Fibroblast of upper back skin (primary cell): ENCODE results near the gene TSSK3.

Experiments
- DNase-seq: peaks from one replicate; pipeline ENCODE4 v3.0.0-alpha.2; 2013

Gene TSSK3, protein sequence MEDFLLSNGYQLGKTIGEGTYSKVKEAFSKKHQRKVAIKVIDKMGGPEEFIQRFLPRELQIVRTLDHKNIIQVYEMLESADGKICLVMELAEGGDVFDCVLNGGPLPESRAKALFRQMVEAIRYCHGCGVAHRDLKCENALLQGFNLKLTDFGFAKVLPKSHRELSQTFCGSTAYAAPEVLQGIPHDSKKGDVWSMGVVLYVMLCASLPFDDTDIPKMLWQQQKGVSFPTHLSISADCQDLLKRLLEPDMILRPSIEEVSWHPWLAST

GRCh38 chr1:32362474-32363313 lies at the start of gene TSSK3, which contains the start of gene FAM229A:
TSSK3 (plus strand) TSS chr1:32362539; CDS start chr1:32362702, 163 bp downstream.
FAM229A (minus strand) TSS chr1:32362485; CDS start chr1:32362091, 394 bp downstream.
- no peak for DNase-seq

- no peak for DNase-seq
Measured at GRCh38 chr1:32316903-32317277, 45.4 kb upstream of the TSSK3 start.

- no peak for DNase-seq
Measured at GRCh38 chr1:32318127-32318869, 44.0 kb upstream of the TSSK3 start.

- no peak for DNase-seq
Measured at GRCh38 chr1:32321712-32322291, 40.5 kb upstream of the TSSK3 start.

DNA sequence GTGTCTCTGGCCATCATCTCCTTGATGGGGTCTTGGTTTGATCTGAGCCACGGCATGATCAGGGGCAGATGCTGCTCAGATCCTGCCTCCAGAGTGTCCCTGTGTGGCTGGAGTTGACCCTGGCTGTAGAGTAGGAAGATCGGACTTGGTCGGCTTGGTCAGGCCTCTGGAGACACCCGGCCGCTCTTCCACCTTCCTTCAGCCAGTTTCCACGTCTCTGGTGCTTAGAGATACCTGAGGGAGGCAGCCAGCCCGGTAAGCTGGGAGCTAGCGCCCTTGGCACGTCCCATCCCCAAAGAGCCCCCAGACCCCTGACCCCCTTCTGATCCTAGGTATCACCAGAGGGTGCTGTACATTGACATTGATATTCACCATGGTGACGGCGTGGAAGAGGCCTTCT lies 35.1 kb upstream of the TSSK3 start:
- no peak for DNase-seq

GRCh38 chr1:32329931-32330466 lies 32.3 kb upstream of the TSSK3 start:
- no peak for DNase-seq

DNA sequence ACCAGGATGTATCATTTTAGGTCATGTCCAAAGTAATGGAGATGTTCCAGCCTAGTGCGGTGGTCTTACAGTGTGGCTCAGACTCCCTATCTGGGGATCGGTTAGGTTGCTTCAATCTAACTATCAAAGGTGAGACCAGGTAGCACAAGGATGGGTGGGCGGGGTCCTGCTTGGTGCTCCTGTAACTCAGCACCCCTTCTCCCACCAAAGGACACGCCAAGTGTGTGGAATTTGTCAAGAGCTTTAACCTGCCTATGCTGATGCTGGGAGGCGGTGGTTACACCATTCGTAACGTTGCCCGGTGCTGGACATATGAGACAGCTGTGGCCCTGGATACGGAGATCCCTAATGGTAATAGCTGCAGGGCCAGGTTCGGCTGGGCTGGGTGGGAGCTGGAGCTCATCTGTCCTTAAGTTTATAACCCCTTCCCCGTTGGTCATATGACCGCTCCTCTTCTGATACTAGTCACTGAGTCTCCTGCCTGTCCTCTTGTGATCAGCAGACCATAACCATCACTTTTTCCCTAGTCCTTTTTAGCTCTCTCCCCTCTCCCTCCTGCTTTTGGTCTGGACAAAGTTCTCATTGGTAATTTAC lies 31.7 kb upstream of the TSSK3 start:
- no peak for DNase-seq

- no peak for DNase-seq
Measured at GRCh38 chr1:32331549-32331948, 30.8 kb upstream of the TSSK3 start.

DNA sequence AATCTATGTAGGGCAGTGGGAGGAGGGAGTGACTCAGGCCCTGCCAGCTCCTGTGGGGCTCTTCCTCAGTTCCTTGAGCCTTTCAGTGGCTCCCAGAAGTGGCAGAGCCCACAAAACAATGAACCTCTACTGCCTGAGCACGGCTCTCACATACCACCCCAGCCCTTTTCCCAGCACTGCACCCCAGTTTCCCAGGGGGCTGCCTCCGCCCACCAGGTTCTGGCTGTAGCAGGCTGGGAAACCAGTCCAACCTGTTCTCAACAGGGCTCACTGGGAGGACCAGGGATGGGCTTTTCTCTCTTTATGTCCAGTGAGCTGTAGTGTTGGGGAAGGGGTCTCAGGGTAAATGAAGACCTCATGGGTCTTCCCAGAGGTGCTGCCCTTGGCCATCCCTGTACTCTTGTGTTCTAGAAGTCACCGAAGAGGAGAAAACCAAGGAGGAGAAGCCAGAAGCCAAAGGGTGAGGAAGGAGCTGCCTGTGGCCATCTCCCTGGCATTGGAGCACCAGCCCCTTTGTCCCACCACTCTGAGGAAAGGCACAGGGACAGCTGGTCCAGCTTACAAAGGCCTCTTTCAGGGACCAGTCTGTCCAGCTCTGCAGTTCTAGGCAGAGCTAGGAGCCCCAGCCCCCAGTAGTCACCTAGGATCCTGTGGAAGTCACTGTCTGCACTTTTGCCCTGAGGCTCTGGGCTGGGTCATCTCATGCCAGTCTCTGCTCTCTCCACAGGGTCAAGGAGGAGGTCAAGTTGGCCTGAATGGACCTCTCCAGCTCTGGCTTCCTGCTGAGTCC lies 29.9 kb upstream of the TSSK3 start:
- no peak for DNase-seq

- no peak for DNase-seq
Measured at GRCh38 chr1:32333251-32333963, 28.9 kb upstream of the TSSK3 start.

DNA sequence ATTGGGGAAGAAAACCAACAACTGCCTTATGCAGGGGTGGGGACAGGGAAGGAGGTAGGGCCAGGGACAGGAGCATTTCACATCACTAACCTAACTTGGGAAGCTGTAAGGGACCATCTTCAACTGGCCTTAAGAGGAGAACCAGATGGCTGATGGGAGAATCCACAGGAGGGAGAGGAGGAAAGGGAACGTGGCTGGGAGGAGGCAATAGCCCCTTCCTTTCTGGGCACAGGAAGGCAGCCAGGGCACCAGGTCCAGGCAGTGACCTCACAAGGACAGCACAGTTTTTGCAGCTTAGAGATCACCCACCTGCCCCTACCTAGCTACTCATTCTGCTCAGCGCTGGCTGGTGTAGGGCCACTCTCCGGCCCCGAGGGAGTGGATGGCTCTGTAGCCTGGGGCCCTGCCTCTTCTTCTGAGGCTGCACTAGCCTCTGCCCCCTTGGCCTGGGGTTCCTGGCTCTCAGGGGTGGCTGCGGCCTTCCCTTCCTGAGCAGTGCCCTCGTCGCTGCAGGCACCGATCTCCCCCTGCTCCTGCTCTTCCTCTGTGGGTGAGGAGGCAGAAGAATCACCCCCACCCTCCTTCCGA lies 28.0 kb upstream of the TSSK3 start:
- no peak for DNase-seq

- peak; percentile 44 for DNase-seq
Measured at GRCh38 chr1:32334864-32335534, 27.3 kb upstream of the TSSK3 start.

DNA sequence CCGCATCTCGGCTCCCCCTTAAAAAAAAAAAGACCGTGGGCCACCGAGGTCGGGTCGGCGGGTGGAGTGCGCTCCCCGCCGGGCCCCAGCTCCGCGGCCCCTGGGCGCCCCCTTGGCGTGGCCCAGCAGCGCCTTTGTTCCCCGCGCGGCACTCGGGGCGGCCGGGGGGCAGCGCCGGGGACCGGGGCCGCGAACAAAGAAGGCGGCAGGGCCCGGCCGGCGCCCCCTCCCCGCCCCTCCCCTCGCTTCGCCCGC lies 26.9 kb upstream of the TSSK3 start:
- no peak for DNase-seq

DNA sequence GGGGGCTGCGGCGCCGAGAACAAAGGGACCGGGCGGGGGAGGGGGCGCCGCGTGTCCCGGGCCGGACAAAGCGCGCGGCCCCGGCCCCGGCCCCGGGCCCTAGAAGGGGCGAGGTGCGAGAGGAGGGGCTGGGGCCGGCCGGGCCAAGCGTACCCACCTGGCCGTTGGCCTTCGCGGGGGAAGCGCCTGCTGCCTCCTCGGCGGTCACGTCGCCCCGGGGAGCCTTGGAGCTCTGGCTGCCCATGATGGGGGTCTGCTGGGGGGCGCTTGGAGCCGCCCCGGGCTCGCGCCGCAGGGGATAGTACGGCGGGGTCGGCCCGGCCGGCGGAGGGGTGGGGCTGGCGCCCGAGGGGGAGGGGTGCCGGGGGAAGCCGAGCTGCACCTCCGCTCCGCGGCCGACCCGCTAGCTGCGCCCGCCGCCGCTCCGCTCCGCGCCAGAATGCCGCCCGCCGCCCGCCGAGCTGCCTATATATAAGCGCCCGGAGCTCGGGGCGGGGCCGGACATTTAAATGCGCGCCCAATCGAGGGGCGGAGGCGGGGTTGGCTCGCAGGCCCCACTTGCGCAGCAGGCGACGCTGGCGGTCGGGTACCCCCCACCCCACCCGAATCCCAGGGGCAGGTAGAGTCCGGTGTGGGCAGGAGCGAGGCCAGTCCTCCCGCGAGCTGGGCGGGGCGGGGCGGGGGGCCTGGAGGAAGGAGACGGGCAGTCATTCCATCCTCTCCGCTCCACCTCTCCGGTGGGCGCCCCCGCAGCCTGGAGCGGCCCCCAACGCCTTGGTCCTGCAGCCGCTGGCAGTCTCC lies 26.3 kb upstream of the TSSK3 start, which contains the start of gene MARCKSL1:
Gene MARCKSL1, minus strand, starts transcription at position 444 of the 801 bp plus-strand sequence. Its CDS starts 200 bp downstream, at position 244.
- DNase-seq, result peak; percentile 77

DNA sequence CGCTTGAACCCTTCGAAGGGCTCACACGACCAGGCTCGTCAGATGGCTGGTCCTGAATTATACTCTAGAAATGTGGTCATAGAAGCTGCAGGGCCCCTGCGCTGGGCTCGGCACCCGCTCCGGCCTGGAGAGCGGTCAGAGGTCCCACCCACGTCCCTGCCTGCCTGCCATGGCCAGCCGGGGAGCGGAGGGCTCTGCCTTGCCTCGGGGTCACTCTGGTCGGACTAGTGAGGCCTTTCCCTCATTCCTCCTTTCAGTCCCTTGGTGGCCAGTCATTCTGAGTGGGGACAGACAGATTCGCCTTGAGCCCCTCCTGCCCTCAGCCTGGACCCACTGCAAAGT lies 25.8 kb upstream of the TSSK3 start:
- DNase-seq, result no peak

DNA sequence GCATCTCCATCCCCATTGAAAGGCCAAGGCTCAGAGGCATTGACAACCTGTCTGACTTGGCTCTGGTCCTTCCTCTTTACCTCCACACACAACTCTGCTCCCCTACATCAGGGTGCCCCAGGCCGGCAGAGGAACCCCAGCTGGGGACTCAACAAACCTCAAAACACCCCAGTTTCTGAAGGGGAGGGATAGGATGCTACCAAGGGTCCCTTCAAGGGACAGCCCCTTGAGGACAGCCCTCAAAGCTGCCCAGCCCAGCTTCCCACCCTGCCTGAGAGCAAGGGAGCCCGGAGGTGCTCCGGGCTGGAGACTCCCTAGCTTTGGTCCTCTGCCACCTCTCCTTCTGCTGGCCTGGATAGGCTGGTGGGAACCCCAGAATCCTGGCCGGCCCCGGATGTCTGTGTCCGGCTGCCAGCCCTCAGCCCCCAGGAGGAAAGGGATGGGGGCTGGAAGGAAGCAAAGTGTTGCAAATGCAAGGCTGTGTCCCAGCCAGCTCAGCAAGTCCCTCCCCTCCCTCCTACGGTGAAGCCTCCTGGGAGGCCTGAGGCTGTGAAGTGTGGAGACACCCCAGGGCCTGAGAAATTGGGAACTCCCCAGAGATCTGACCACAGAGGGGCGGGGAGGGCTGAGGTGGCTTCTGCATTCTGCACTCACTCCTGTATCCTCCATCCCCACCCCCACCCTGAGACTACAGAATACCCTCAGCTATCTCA lies 25.2 kb upstream of the TSSK3 start:
- peak; percentile 34 for DNase-seq

DNA sequence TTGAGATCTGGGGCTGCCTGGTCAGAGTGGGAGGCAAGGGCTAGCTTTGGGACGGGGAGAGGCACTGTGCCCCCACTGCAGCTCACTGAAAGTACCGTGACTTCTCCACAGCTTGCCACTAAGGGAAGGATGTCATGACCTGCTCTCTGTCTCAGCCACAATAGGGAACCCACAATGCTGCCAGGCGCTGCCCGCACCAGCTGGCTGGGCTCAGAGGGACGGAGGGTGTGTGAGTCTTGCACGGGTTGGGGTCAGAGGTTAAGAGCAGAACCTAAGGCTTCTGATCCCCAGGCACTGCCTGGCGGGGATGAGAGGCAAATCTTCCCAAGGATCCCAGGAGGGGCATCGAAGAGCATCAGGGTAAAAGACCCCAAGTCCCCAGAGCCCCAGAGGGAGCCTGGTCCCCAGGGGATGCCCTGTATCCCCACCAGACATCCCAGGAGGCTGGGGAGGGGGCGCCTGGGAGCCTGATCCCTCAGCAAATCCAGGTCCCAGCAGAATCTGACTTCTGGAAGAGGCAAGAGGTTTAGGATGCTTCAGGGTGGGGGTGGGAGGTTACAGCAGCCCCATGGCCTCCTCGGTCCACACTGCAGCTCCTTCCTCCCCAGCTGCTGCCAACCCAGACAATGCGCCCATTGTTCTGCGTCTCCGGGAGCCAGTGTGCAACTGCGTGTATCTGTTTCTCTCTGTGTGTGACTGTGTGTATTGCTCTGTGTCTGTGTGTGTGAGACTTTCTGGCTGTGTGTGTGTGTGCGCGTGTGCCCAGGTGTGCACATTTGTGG lies 24.3 kb upstream of the TSSK3 start:
- no peak for DNase-seq

DNA sequence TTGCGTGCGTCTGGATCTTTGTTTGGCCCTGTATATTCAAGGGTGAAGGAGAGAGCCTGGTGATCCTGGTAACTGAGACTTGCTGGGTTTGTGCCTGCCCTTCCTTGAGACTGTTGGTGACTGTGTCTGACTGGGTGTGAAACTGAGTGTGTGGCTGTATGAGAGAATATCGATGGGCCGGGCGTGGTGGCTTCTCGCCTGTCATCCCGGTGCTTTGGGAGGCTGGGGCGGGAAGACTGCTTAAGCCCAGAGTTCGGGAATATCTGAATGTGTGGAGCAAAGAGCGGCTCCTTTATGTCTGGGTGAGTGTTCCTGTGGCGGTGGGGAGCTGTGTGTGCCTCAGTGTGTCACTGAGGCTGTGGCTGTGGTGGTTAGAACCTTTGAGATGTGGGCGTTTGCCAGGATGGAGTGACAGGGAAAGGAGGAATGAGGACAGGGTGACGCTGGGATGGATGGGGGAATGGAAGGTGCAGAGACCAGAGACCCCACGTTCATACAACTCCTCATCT lies 23.6 kb upstream of the TSSK3 start:
- DNase-seq, result no peak
